Activated T-helper 9 cell treated with anti-CD3 and anti-CD28 coated beads, Interleukin-2, amount 50 U/mL, for 16 hours (primary cell): ENCODE results near the gene FUT1.

Experiments used
- DNase-seq: peaks from one replicate; pipeline ENCODE4 v3.0.0-alpha.2; 2020; ENCODE audit warnings: low read depth

The FUT1 gene

GRCh38 chr19:48741129-48741999 is 11.1 kb downstream of the FUT1 start:
- DNase-seq = no peak

DNA sequence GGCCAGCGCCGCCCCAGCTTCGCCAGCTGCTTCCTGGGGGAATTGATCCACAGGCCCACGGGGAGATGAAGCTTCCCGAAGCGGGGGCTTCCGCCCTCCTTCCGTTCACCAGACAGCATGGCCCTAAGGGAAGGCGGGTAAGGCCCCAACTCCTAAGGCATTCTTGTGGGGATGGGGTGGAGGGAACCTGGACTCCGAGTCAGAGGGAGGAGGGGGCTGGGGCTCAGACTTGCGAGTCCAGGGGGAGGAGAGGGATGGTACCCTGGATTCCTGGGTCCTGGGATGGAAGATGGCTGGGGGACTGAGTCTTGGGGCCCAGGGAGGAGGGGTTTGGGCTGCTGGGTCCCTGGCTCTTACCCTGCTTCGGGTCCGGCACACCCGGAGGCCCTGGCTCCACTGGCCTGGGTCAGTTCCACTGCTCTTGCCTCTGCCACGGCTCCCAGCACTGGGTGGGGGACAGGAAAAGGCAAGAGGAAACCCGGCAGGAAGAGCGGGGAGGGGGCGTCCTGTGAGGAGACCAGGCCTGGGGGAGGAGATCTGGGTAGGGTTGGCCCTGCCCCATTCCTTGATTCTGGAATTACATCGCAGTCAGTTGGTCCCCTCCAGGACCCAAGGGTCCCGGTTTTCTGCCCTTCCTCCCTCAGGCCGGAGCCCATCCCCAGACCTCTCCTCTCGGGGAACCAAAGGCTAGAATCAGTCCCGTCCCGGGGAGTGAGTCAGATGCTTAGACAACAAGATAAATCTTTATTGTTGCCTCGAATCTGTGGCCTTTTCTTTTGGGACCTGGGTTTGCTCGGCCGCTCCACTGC is 12.1 kb downstream of the FUT1 start, which contains the start of gene RASIP1:
RASIP1 (minus strand) TSS at position 447 of the 809 bp plus-strand sequence; CDS start at position 119, 328 bp downstream.
- DNase-seq = no peak

- no peak for DNase-seq
Observed at GRCh38 chr19:48739404-48740163, 12.9 kb downstream of the FUT1 start.

DNA sequence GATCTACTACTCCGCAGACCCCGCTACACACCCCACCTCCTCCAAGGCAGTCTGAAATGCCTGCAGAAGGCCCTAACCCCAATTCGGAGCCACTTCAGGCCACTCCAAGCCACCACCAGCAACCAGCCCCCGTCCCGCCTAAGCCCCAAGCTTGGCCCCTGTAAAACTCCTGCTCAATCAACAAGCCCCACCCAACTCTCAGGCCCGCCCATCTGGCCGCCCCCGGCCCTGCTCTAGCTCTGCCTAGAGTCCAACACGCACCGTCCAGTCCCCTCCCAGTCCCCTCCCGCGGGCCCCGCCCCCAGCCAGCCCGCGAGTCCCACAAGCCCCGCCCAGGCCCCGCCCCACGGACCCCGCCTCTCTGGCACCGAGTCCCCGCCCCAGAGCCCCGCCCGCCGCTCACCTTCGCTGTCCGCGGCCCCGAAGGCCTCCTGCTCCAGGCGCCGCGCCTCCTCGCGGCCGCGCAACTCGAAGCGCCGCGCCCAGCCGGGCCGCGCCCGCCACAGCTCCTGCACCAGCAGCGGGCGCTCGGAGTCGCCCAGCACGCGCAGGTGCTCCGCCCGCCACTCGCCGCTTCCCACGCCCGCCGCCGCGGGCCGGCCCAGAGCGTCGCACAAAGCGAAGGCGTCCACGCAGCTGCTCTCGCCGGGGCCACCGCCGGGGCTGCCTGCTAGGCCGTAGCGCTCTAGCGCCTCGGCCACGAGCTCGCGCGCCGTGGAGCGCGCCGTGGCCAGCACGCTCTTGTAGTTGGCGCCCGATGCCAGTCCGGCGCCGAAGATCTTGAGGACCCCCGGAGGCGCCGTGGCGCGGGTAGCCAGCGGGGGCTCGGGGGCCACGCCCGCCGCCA is 13.7 kb downstream of the FUT1 start:
- peak; percentile 90 for DNase-seq

GRCh38 chr19:48737360-48737998 is 15.0 kb downstream of the FUT1 start:
- DNase-seq = no peak

DNA sequence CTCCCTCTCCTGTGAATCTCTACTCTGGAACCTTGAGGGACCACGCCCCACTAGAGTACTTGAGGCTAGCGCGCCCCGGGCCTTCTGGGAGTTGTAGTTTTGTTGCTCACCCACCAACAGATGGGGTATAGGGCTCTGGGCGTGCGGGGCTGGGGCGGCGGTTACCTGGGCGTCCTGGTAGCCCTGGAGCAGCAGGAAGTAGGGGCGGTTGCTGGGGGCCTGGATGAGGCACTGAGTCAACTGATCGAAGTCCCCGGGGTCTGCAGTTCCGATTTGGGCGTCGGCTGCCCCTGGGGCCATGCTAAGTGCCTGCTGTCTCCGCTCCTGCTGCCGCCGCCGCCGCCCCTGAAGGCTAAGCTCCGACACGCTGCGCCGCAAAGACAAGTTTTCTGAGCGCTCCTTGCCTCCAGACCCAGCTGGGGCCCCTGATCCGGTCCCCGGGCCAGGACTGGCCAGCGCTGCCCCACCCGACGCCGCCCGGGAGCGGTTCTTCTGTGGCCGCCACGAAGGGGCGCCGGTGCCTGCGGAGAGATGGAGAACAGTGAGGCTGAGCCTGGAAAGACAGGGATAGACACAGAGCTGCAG is 17.3 kb downstream of the FUT1 start:
- DNase-seq = no peak

DNA sequence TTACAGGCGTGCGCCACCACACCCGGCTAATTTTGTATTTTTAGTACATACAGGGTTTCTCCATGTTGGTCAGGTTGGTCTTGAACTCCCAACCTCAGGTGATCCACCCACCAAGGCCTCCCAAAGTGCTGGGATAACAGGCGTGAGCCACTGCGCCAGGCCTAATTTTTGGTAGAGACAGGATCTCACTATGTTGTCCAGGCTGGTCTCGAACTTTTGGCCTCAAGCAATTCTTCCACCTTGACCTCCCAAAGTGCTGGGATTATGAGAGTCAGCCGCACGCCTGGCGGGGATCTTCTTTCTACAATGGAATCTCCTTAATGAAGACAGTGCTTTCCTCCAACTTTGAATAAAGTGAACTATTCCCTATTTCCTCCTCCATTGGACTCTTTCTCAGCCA is 17.8 kb downstream of the FUT1 start:
- DNase-seq = no peak

DNA sequence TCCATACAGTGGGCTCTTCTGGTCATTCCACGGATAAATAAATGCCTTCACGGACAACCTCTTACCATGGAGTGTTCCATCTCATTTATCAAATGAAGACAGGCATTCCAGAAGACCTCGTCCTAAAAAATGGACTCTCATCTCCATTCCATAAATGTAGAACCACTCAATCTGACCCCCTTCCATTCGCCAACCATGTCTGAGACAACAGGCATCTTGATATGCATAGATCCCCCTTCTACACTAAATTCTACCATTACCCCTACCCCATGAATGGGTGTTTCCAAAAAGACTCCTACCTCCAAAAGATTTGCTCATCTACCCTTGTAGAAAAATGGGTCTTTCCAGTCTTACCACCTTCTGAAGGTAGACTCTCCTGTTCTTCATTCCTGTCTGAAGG is 21.0 kb downstream of the FUT1 start:
- DNase-seq = no peak

DNA sequence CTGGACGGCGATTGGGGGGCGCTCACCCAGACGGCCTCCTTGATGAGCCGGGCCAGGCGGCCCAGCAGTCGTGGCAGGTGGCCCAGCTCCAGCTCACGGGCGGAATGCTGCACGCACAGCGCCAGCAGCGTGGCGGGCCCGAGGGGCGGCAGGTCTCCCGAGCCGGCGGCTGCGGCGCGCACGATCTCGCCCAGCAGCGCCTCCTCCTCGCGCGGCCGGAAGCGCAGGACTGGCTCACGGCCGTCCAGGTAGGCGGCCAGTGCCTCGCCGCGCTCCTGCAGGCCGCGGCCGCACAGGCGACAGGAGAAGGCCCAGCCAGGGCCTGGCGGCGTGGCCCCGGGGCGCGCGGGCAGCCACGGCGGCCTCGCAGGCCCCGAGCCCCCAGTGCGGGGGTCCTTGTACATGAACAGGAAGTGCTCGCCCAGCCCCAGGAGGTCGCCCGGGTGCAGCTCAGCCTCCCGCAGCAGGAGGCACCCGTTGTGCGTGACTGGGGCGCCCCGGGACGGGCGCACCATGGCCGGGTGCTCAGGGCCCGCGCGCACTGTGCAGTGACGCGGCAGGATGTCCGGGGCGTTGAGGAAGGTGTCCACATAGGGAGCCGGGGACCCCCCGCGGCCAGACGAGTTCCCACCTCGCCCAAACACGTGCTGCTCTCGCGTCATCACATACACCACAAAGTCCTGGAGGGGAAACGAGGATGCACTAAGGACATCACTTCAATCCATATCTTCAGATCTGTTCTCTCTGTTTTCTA is 23.4 kb downstream of the FUT1 start:
- DNase-seq = no peak

DNA sequence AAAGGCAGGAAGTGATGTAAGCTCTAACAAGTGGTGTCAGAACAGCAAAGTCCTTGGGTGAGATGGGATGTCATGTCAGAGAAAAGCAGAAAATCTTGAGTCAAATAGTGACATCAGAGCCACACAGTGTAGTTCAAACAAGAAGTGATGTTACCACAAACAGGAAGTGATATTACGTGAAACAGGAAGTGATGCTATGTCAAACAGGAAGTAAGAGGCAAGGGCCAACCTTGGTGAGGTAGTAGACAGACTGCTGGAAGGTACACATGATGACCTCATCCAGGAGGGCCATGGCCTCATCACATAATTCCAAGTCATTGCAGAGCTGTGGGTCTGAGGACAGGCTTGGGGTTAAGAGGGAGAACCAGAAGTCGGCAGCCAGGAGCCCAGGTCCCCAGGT is 25.9 kb downstream of the FUT1 start:
- DNase-seq = no peak

DNA sequence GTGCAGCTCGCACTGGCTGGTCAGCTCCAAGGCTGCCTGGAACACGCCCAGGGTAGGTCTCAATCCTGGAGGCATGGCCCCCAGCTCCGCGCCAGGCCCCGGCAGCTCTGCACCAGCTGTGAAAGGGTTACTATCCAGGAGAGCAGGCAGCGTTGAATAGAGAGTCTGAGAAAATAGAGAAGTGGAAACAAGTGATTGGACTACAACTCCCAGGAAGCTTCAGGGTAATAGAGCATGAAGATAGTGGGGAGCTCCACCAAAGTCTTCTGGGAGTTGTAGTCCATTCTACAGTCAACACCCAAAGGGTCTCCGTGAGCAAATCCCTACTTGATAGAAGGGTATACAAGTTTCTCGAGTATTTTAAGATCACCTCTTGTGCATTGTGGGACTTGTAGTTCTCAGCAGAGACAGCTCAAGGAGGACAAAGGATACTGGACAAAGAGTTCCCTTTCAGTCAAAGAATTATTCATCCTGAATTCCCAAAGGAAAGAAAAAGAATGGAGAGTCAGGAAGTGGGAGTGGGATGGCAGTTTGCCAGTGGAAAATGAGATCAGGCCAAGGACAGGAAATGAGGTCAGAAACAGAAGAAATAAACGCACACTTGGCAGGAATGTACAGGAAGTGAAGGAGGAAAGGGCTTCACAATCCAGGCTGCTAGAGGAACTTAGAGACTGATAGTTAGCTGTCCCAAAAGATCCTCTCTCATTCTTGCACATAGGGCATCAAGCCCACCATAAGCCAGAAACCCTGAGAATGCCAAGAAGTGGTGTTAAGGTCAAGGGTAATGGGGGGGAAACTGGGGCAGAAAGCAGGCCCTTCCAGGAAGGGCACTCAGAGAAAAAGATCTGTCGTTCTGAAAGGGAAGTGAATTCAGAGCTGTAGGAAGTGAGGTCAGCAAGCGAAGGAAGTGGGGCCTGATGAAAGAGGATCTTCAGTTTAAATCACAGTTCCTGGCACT is 27.4 kb downstream of the FUT1 start:
- DNase-seq = no peak

- DNase-seq = no peak
Observed at GRCh38 chr19:48722196-48722708, 30.2 kb downstream of the FUT1 start.

DNA sequence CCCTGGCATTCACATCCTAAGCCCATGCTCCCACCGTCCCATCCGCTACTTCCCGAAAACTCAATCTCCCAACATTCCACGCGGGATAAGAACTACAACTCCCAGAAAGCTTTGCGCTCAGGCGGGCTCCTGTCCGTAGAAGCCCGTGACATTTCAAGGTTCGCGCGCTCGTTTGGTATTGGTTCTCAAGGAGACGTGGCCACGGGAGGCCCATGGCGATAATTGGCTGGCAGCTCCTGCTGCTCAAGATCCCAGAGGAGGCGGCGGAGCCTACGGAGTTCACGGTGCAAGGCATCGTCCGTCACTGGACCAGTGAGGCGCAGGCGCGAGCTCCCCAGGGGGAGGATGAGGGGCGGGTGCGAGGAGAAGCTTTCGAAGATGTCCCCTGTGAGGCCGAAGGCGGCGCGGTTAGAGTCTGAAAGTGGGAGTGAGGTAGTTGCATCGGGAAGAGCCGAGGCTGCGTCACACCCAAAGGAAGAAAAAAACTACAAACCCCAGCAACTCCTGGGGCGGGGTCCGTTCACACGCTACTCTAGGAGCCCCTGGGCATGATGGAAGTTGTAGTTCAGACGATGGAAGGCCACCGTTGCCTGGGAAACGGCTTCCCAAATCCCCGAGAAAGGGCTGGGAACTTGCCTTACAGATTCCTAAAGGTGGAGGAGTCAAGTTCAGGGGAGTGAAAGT is 31.7 kb downstream of the FUT1 start:
- DNase-seq = peak; percentile 83

- no peak for DNase-seq
Observed at GRCh38 chr19:48720251-48720612, 32.2 kb downstream of the FUT1 start.

GRCh38 chr19:48719263-48720171 is 32.9 kb downstream of the FUT1 start, which contains the start of gene MAMSTR:
Gene MAMSTR, minus strand, starts transcription at chr19:48719725. Its CDS starts 694 bp downstream, at chr19:48719031.
- no peak for DNase-seq

- DNase-seq = no peak
Observed at GRCh38 chr19:48718711-48719231, 33.7 kb downstream of the FUT1 start.
